ENCODE measurements around the gene CCNG2. TPM values are rescaled to one million over a fixed set of nuclear protein-coding genes. Genes with fewer than 3 reads are reported as not detected.
A peak's percentile ranks its signal among the peaks of the same experiment; 100 is the strongest.

Gene CCNG2
- total RNA-seq, 1 donor from 2014 or later = 39.3 TPM

GRCh38 chr4:77203380-77204197 lies 46.6 kb downstream of the CCNG2 start:
- Histone ChIP-seq H3K27ac (no peak overlapping the region), H3K36me3 (no peaks in the 10 kb centered on the region), H3K4me1 (no peaks in the 10 kb centered on the region), H3K27me3 (ENCODE audit: low read depth) (no peaks in the 10 kb centered on the region), H3K4me3 (no peak overlapping the region), H3K9me3 (no peaks in the 10 kb centered on the region)
- DNase-seq = no peak
- peak; percentile 75 to 80 for ATAC-seq
- intact Hi-C loops (cut with DNase I) = no loop called here
- TF ChIP-seq CTCF (IDR thresholded peaks at IDR 0.05) = peak; percentile 84

GRCh38 chr4:77204621-77205020 lies 47.6 kb downstream of the CCNG2 start:
- intact Hi-C loops (cut with DNase I) = no loop called here
- ATAC-seq (no peak), DNase-seq (no peak)
- no peak overlapping the region for H3K4me3 ChIP-seq
- TF ChIP-seq CTCF (IDR thresholded peaks at IDR 0.05) = no peak
- no peaks in the 10 kb centered on the region for H3K27me3 ChIP-seq (ENCODE audit: low read depth)
- H3K36me3 ChIP-seq = no peaks in the 10 kb centered on the region
- H3K9me3 ChIP-seq = no peaks in the 10 kb centered on the region
- no peaks in the 10 kb centered on the region for H3K4me1 ChIP-seq
- no peak overlapping the region for H3K27ac ChIP-seq

DNA sequence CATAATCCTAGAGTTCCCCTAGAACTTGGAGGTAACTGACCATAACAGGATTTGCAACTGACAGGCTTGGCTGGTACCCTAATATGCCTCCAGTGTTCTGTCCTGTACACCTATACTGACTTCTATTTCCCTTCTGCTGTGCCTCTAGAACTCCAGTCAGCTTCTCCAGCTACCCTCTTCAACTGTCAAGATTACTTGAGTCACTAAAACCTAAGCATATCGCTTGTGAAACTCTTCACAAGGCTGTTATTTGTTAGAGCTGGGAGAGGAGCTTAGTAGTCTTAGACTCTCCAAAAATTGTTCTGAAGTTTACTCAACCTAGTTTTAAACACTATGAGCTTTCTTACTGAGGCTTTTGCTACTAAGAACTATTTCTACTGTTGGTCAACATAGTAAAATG lies 52.0 kb downstream of the CCNG2 start:
- intact Hi-C loops (cut with DNase I) = no loop called here
- DNase-seq (no peak), ATAC-seq (peak; percentile 65 to 68)
- Histone ChIP-seq H3K4me3 (no peak overlapping the region), H3K36me3 (no peaks in the 10 kb centered on the region), H3K27me3 (ENCODE audit: low read depth) (no peaks in the 10 kb centered on the region), H3K4me1 (no peaks in the 10 kb centered on the region), H3K9me3 (no peaks in the 10 kb centered on the region), H3K27ac (no peak overlapping the region)
- no peak for TF ChIP-seq CTCF (IDR thresholded peaks at IDR 0.05)

DNA sequence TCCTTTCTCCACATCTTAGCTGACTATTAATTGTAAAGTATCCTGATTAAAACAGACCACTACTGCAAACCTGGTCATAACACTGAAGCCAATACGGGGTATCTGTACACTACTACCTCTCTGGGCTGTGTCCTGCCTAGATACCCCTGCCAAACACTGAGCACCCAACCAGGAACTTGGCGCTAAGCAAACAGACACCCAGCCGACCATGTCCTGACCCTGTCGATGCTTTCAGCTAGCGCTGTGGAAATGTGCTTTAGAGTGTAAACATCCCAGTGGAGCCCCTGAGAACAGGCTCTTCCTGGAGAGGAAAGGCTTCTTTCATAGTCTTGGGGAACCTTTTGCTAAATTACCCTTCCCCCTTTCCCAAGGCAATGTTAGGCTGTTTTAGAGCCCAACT lies 52.9 kb downstream of the CCNG2 start:
- H3K4me3 ChIP-seq = no peak overlapping the region
- intact Hi-C loops (cut with DNase I) = no loop called here
- no peak for DNase-seq
- no peaks in the 10 kb centered on the region for H3K36me3 ChIP-seq
- H3K9me3 ChIP-seq = no peaks in the 10 kb centered on the region
- no peaks in the 10 kb centered on the region for H3K27me3 ChIP-seq (ENCODE audit: low read depth)
- no peaks in the 10 kb centered on the region for H3K4me1 ChIP-seq
- ATAC-seq = no peak
- H3K27ac ChIP-seq = no peak overlapping the region
- TF ChIP-seq CTCF (IDR thresholded peaks at IDR 0.05) = no peak

- H3K27ac ChIP-seq = no peak overlapping the region
Measured at GRCh38 chr4:77215107-77215506, 58.1 kb downstream of the CCNG2 start.

More at GRCh38 chr4:77215107-77215506, 58.1 kb downstream of the CCNG2 start:
- no peaks in the 10 kb centered on the region for H3K4me1 ChIP-seq
- no peaks in the 10 kb centered on the region for H3K27me3 ChIP-seq (ENCODE audit: low read depth)
- intact Hi-C loops (cut with DNase I) = no loop called here
- H3K36me3 ChIP-seq = no peaks in the 10 kb centered on the region
- ATAC-seq (no peak), DNase-seq (no peak)
- H3K9me3 ChIP-seq = no peaks in the 10 kb centered on the region
- no peak overlapping the region for H3K4me3 ChIP-seq
- TF ChIP-seq CTCF (IDR thresholded peaks at IDR 0.05) = no peak
